GM12892 (cell line): ENCODE results near the gene GCK.

Source experiments
- POLR2A ChIP-seq: IDR thresholded peaks from 2 replicates; pipeline ENCODE4 v1.6.1; 2011; ENCODE audit warnings: low read depth, low read length, control low read depth
- POLR2AphosphoS5 ChIP-seq: IDR thresholded peaks from 2 replicates; pipeline ENCODE4 v1.6.1; 2011; ENCODE audit warnings: low read depth, low read length, control low read depth

DNA sequence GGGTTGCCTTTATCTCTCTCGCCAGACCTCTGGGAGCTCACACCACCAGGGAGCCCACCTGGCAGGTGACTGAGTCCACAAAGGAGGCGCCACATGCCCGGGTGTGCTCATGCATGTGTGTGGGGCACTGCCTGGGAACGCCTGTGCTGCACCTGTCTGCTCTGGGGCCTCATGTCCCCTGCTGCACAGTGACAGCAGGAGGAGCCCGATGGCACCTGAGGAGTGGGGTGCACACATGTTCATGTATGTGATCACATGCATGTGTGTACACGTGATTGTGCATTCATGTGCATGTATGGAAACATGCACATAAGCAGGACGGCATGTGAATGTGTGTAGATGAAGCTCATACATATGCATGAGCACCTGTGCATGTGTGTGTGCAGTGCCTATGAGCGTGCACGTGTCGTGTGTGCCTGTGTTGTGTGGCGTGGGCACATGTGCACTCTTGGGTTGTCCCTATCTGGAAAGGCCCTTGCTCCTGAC lies 33.6 kb upstream of the GCK start:
- TF ChIP-seq POLR2A (no peak), POLR2AphosphoS5 (no peak)
